CD4-positive, alpha-beta T cell treated with Interleukin-4 for 4 hours (primary cell): Measurements from ENCODE around the gene PDGFC.

Experiments
- DNase-seq: peaks from one replicate; pipeline ENCODE4 v3.0.0-alpha.2; 2020

Gene PDGFC

GRCh38 chr4:156971676-156972378 is at the start of gene PDGFC:
TSS of gene PDGFC (minus strand) at chr4:156971799. CDS start at chr4:156970903, 896 bp downstream.
- DNase-seq, result no peak

GRCh38 chr4:157020882-157021281 is 49.3 kb upstream of the PDGFC start:
- DNase-seq, result no peak

GRCh38 chr4:157018920-157019490 is 47.4 kb upstream of the PDGFC start:
- DNase-seq, result no peak

GRCh38 chr4:157014621-157015591 is 43.3 kb upstream of the PDGFC start:
- DNase-seq, result no peak

- DNase-seq, result no peak
Measured at GRCh38 chr4:157013656-157014055, 42.1 kb upstream of the PDGFC start.

GRCh38 chr4:157012781-157013180 is 41.2 kb upstream of the PDGFC start:
- no peak for DNase-seq

GRCh38 chr4:157012296-157012695 is 40.7 kb upstream of the PDGFC start:
- DNase-seq, result no peak

GRCh38 chr4:157010630-157011029 is 39.0 kb upstream of the PDGFC start:
- DNase-seq, result no peak

GRCh38 chr4:157005831-157006230 is 34.2 kb upstream of the PDGFC start:
- DNase-seq, result no peak

GRCh38 chr4:157005193-157005592 is 33.6 kb upstream of the PDGFC start:
- no peak for DNase-seq

- no peak for DNase-seq
Measured at GRCh38 chr4:157004279-157005161, 32.9 kb upstream of the PDGFC start.

- DNase-seq, result no peak
Measured at GRCh38 chr4:156999175-156999517, 27.5 kb upstream of the PDGFC start.

- no peak for DNase-seq
Measured at GRCh38 chr4:156998500-156999174, 27.0 kb upstream of the PDGFC start.

GRCh38 chr4:156992943-156993342 is 21.3 kb upstream of the PDGFC start:
- DNase-seq, result no peak

- DNase-seq, result no peak
Measured at GRCh38 chr4:156991161-156991560, 19.6 kb upstream of the PDGFC start.

- no peak for DNase-seq
Measured at GRCh38 chr4:156983366-156983765, 11.8 kb upstream of the PDGFC start.

GRCh38 chr4:156981262-156981769 is 9.7 kb upstream of the PDGFC start:
- DNase-seq, result no peak

- no peak for DNase-seq
Measured at GRCh38 chr4:156977435-156978160, 6.0 kb upstream of the PDGFC start.

GRCh38 chr4:156976147-156976546 is 4.5 kb upstream of the PDGFC start:
- DNase-seq, result no peak

GRCh38 chr4:156975686-156976085 is 4.1 kb upstream of the PDGFC start:
- no peak for DNase-seq

- DNase-seq, result no peak
Measured at GRCh38 chr4:156974264-156974663, 2.7 kb upstream of the PDGFC start.
